Endothelial cell of umbilical vein (primary cell): ENCODE data around the gene TBCD. TPM values are rescaled to one million over a fixed set of nuclear protein-coding genes. Genes with fewer than 3 reads are reported as not detected.

Experiments used
- BruUV-seq: library from RNA; stranded (reverse); fragments of 400-500 nt; replicated peaks from 2 replicates; lab custom pipeline; 2021; lab: Mats Ljungman, UMichigan
- CTCF ChIA-PET: fragments of 300-600, 350-600 bp; sonication (Branson Sonifier 250); formaldehyde crosslinking; loops from one replicate; lab custom pipeline; 2021; ENCODE audit warnings: antibody characterized with exemption, inconsistent platforms; lab: Charles Lee
- POLR2A ChIA-PET: fragments of 300-600, 350-600 bp; sonication (Branson Sonifier 250); formaldehyde crosslinking; loops from one replicate; lab custom pipeline; 2021; ENCODE audit warnings: antibody characterized with exemption, inconsistent platforms; lab: Charles Lee
- DNase-seq: peaks from one replicate; pipeline ENCODE4 v3.0.0-alpha.2; 2011; ENCODE audit warnings: low read depth, low spot score
- FAIRE-seq: peaks from 2 replicates; lab custom pipeline; 2011; peaks lifted over from hg19 to GRCh38; lab: Jason Lieb, UNC
- H2AFZ ChIP-seq: 2 replicates; pipeline ENCODE4 v1.6.0; 2012; ENCODE audit warnings: low read depth, low read length, control low read depth, inconsistent platforms
- H3K27ac ChIP-seq: 2 replicates; pipeline ENCODE4 v1.5.1; 2011; ENCODE audit warnings: low read depth, mild to moderate bottlenecking, control low read depth, low read length, moderate library complexity; ENCODE audit not compliant: insufficient read depth
- H3K27me3 ChIP-seq, 2 experiments: 2 replicates each; pipeline versions ENCODE4 v1.6.0 to v1.6.1; 2011; ENCODE audit warnings: low read length in 2 of 2, mixed read lengths in 1 of 2; ENCODE audit not compliant: control insufficient read depth in 2 of 2, insufficient read depth in 2 of 2
- H3K36me3 ChIP-seq, 2 experiments: 2 replicates in 1 of 2; 3 replicates in 1 of 2; pipeline ENCODE4 v1.5.1; 2011; ENCODE audit warnings: low read length in 2 of 2, mild to moderate bottlenecking in 1 of 2, moderate library complexity in 1 of 2; ENCODE audit not compliant: control insufficient read depth in 2 of 2, insufficient read depth in 2 of 2; ENCODE audit errors: extremely low read depth in 1 of 2
- H3K4me1 ChIP-seq: 3 replicates; pipeline ENCODE4 v1.5.1; 2011; ENCODE audit warnings: mild to moderate bottlenecking, low read length; ENCODE audit not compliant: control insufficient read depth, insufficient read depth; ENCODE audit errors: extremely low read depth
- H3K4me2 ChIP-seq: 2 replicates; pipeline ENCODE4 v1.6.1; 2011; ENCODE audit warnings: low read length, control low read depth, mixed read lengths; ENCODE audit not compliant: insufficient read depth
- H3K4me3 ChIP-seq, 3 experiments: fragments of 200-600 bp in 1 of 3; sonication (generic), shearing (Covaris generic) in 1 of 3; replicated peaks in 1 of 3; 2 replicates each; pipeline ENCODE4 v1.5.1; 2011 to 2016; ENCODE audit warnings: control low read depth in 3 of 3, low read length in 3 of 3, mild to moderate bottlenecking in 2 of 3, inconsistent platforms in 1 of 3, low read depth in 1 of 3, moderate library complexity in 1 of 3; ENCODE audit not compliant: insufficient read depth in 1 of 3
- H3K79me2 ChIP-seq: 2 replicates; pipeline ENCODE4 v1.6.0; 2012; ENCODE audit warnings: low read length, inconsistent platforms; ENCODE audit not compliant: control insufficient read depth, insufficient read depth
- H3K9ac ChIP-seq: replicated peaks from 2 replicates; pipeline ENCODE3; 2011; ENCODE audit warnings: low read length, control low read depth; ENCODE audit not compliant: insufficient read depth; ENCODE audit errors: extremely low read depth
- H3K9me1 ChIP-seq: replicated peaks from 3 replicates; pipeline ENCODE4 v1.6.0; 2011; ENCODE audit warnings: mild to moderate bottlenecking, low read length; ENCODE audit not compliant: control insufficient read depth, insufficient read depth; ENCODE audit errors: extremely low read depth
- H3K9me3 ChIP-seq: replicated peaks from 2 replicates; pipeline ENCODE4 v1.5.1; 2012; ENCODE audit warnings: low read length, inconsistent platforms; ENCODE audit not compliant: control insufficient read depth, insufficient read depth
- H4K20me1 ChIP-seq: replicated peaks from 2 replicates; pipeline ENCODE3; 2011; ENCODE audit warnings: mild to moderate bottlenecking, low read length; ENCODE audit not compliant: control insufficient read depth, insufficient read depth; ENCODE audit errors: extremely low read depth
- CTCF ChIP-seq, 2 donors: IDR thresholded peaks; 1 replicate in 1 of 2; 2 replicates in 1 of 2; pipeline ENCODE4 v1.5.1; 2011; ENCODE audit warnings: low read length in 2 of 2, mild to moderate bottlenecking in 2 of 2, moderate library complexity in 2 of 2, control low read depth in 1 of 2, inconsistent platforms in 1 of 2, low read depth in 1 of 2; ENCODE audit not compliant: insufficient read depth in 1 of 2; ENCODE audit errors: extremely low read depth in 1 of 2
- EZH2 ChIP-seq: IDR thresholded peaks from 2 replicates; pipeline ENCODE4 v1.6.1; 2012; ENCODE audit warnings: borderline replicate concordance, low read depth, mild to moderate bottlenecking, moderate library complexity, low read length, inconsistent platforms; ENCODE audit not compliant: severe bottlenecking
- FOS ChIP-seq: IDR thresholded peaks from 2 replicates; pipeline ENCODE4 v1.6.1; 2011; ENCODE audit warnings: mild to moderate bottlenecking, low read length, moderate library complexity, borderline replicate concordance; ENCODE audit not compliant: insufficient read depth
- GATA2 ChIP-seq: IDR thresholded peaks from 2 replicates; pipeline ENCODE4 v1.7.0; 2011; ENCODE audit warnings: low read depth, mild to moderate bottlenecking, moderate library complexity, mixed read lengths, low read length; ENCODE audit not compliant: insufficient read length, insufficient read depth
- JUN ChIP-seq: IDR thresholded peaks from 2 replicates; pipeline ENCODE4 v1.6.1; 2011; ENCODE audit warnings: borderline replicate concordance, low read depth; ENCODE audit not compliant: insufficient read length, insufficient read depth
- MAX ChIP-seq: IDR thresholded peaks from 2 replicates; pipeline ENCODE4 v1.6.1; 2011; ENCODE audit not compliant: insufficient read depth, insufficient read length
- MYC ChIP-seq: IDR thresholded peaks from one replicate; pipeline ENCODE4 v1.6.1; 2011; ENCODE audit warnings: mild to moderate bottlenecking, low read depth, low read length
- POLR2A ChIP-seq: IDR thresholded peaks from 2 replicates; pipeline ENCODE4 v1.6.1; 2012; ENCODE audit warnings: low read depth, mild to moderate bottlenecking, control low read depth, low read length
- POLR2AphosphoS5 ChIP-seq: IDR thresholded peaks from 2 replicates; pipeline ENCODE4 v1.6.1; 2012; ENCODE audit warnings: low read depth, mild to moderate bottlenecking, control low read depth, low read length, moderate library complexity; ENCODE audit not compliant: insufficient read depth
- dilution Hi-C: fragments of 300-500 bp; cut with MboI; formaldehyde crosslinking; loops from one replicate; pipeline ENCODE4 v1.15.0; 2019; ENCODE audit warnings: low sequenced_read_pairs; ENCODE audit not compliant: extremely low pct_ligation_motif_present
- intact Hi-C: fragments of 100-400 bp; cut with micrococcal nuclease; formaldehyde crosslinking; loops from one replicate; pipeline ENCODE4 v1.10.0; 2022
- polyA plus RNA-seq, 4 experiments: library from polyadenylated mRNA; depleted of rRNA in 3 of 4; stranded (reverse) in 3 of 4; unstranded in 1 of 4; fragments of >200 nt; gene quantifications; 2 replicates each; pipeline versions ENCODE4 v1.2.1 to v1.2.3, GENCODE V29; 2011 to 2012; ENCODE audit warnings: missing spikeins in 1 of 4
- total RNA-seq: library from RNA; stranded (reverse); gene quantifications from 2 replicates; pipeline ENCODE4 v1.2.3, GENCODE V29; 2021

The TBCD gene
- total and polyA plus RNA-seq, 2 donors (not counting 3 experiments of a cell fraction or from before 2014, with no cell fraction given), result 121 to 145 TPM

- Histone ChIP-seq H3K4me2 (no peak overlapping the region), H3K4me1 (peaks cover 12% of the 10 kb centered on the region), H3K9me3 (no peaks in the 10 kb centered on the region), H3K36me3 (peaks cover 0 to 3% of the 10 kb centered on the region in 2 experiments), H3K9ac (no peak overlapping the region), H3K27ac (no peak overlapping the region), H3K9me1 (no peaks in the 10 kb centered on the region), H4K20me1 (no peaks in the 10 kb centered on the region), H3K79me2 (peaks cover 13% of the 10 kb centered on the region), H3K27me3 (no peaks in the 10 kb centered on the region), H2AFZ (no peak overlapping the region), H3K4me3 (no peak overlapping the region)
- CTCF ChIA-PET, result no interaction called here
- intact Hi-C loops (no loop called here), dilution Hi-C loops (no loop called here)
- TF ChIP-seq EZH2, result no peak
- POLR2A ChIA-PET, result no interaction called here
- DNase-seq, result no peak
- BruUV-seq, result no TSS peak
- FAIRE-seq, result no peak
These were observed 31.7 kb upstream of the TBCD start for GRCh38 chr17:82720204-82720603.

GRCh38 chr17:82722341-82723013 is 29.4 kb upstream of the TBCD start:
- Histone ChIP-seq H3K4me3 (no peak overlapping the region), H3K9me1 (no peaks in the 10 kb centered on the region), H4K20me1 (no peaks in the 10 kb centered on the region), H3K9ac (no peak overlapping the region), H2AFZ (no peak overlapping the region), H3K27me3 (no peaks in the 10 kb centered on the region), H3K79me2 (peaks cover 9% of the 10 kb centered on the region), H3K36me3 (peaks cover 2 to 8% of the 10 kb centered on the region in 2 experiments), H3K27ac (no peak overlapping the region), H3K4me1 (peaks cover 5% of the 10 kb centered on the region), H3K4me2 (no peak overlapping the region), H3K9me3 (no peaks in the 10 kb centered on the region)
- BruUV-seq, result no TSS peak
- intact Hi-C loops, result no loop called here
- ChIA-PET CTCF (no interaction called here), POLR2A (no interaction called here)
- dilution Hi-C loops, result no loop called here
- DNase-seq (no peak), FAIRE-seq (no peak)
- no peak for TF ChIP-seq GATA2
- TF ChIP-seq MYC, result no peak
- TF ChIP-seq FOS, result no peak
- TF ChIP-seq POLR2AphosphoS5, result no peak
- TF ChIP-seq MAX, result no peak
- no peak for TF ChIP-seq CTCF (IDR thresholded peaks at IDR 0.05; ENCODE audit: extremely low read depth in 1 of 2, insufficient read depth in 1 of 2, low read depth in 1 of 2, low read length in 2 of 2)
- no peak for TF ChIP-seq POLR2A
- no peak for TF ChIP-seq JUN
- TF ChIP-seq EZH2, result no peak
